GM12864 (cell line): Measurements from ENCODE around the gene CXCL17.
"Not testable (repeated sequence)": the region's sequence is repeated elsewhere in the genome, so short reads cannot be mapped to it uniquely, and the experiment has no call there.

Source experiments
- DNase-seq: peaks from one replicate; pipeline ENCODE4 v3.0.0-alpha.2; 2011; ENCODE audit warnings: low read depth
- H3K4me3 ChIP-seq: 2 replicates; pipeline ENCODE4 v1.5.1; 2011; ENCODE audit warnings: mild to moderate bottlenecking, low read depth, low read length, control low read depth
- TF ChIP-seq, protein P1 (sequence below): IDR thresholded peaks from 2 replicates; pipeline ENCODE4 v1.5.1; 2011; ENCODE audit warnings: low read depth, mild to moderate bottlenecking, moderate library complexity, low read length, control low read depth, inconsistent platforms; ENCODE audit errors: missing control alignments

The CXCL17 gene, protein sequence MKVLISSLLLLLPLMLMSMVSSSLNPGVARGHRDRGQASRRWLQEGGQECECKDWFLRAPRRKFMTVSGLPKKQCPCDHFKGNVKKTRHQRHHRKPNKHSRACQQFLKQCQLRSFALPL

DNA sequence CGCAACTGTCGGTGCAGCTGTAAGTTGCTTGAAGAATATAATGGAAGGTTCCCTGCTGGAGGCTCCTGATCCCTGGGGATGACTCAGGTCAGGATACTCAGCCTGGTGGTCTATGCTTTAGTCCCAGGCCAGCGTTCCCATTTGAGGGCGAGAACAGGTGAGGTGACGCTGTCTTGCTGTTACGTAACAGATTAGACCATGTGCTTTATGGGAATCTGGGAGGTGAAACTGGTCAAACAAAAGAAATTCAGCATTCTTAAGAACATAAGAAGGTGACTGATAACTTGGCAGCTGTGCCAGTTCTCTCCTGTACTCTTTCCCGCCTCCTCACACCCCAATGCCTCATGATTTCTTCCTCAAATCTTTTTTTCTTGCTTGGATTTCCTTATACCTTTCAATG, at the start of gene CXCL17:
CXCL17 (minus strand) TSS at position 114 of the 400 bp plus-strand sequence. CDS start 114 bp downstream, outside the sequence.
- H3K4me3 ChIP-seq: no peak within 1 kb of the TSS
- TF ChIP-seq, protein P1, sequence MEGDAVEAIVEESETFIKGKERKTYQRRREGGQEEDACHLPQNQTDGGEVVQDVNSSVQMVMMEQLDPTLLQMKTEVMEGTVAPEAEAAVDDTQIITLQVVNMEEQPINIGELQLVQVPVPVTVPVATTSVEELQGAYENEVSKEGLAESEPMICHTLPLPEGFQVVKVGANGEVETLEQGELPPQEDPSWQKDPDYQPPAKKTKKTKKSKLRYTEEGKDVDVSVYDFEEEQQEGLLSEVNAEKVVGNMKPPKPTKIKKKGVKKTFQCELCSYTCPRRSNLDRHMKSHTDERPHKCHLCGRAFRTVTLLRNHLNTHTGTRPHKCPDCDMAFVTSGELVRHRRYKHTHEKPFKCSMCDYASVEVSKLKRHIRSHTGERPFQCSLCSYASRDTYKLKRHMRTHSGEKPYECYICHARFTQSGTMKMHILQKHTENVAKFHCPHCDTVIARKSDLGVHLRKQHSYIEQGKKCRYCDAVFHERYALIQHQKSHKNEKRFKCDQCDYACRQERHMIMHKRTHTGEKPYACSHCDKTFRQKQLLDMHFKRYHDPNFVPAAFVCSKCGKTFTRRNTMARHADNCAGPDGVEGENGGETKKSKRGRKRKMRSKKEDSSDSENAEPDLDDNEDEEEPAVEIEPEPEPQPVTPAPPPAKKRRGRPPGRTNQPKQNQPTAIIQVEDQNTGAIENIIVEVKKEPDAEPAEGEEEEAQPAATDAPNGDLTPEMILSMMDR: no peak
- DNase-seq: no peak

DNA sequence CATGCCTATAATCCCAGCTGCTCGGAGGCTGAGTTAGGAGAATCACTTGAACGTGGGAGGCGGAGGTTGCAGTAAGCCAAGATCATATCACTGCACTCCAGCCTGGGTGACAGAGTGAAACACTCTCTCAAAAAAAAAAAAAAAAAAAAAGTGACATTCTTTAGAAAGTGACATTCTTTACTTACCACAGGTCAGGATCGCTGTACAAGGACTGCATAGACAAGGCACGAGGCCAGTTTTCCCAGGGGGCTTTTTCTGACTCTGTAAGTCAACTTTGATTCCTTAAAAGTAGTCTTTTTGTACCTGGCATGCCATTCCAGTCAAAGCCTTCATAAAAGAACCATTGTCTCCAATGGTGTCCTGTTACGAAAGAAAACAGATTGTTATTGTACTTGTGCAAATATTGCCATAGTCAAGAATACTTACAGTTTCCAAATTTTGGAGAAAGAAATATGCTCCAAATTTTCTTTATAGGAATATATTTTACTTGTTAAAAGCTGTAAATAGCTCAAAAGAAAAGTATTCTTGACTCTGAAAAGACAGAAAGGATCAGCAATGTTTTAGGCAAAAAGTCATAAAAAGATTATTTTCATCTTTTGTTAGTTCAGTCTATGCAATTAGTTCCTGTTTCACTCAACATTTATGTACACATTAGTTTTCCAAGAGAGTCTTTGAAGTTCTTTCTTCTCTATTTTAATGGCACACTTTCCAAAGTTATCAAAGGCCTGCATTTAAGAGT, 46.2 kb upstream of the CXCL17 start:
- no peak overlapping the region for H3K4me3 ChIP-seq
- TF ChIP-seq, protein P1: no peak
- DNase-seq: no peak

DNA sequence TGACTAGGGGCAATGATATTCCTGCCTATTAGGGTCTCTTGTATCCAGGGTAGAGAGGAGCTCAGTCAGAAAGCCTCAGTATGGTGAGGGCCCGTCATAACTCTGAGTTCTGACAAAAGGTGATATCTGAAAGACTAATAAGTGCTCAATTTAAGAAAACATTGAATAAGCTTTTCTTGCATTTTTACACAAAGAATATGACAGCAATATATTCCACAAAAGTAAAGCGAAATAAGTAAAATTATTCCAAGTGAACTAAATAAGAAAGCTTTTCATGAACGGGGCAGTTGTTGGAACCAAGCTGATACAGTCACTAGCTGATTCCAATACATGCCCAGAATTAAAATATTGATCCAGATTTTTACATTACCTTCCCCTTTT, 45.0 kb upstream of the CXCL17 start:
- TF ChIP-seq, protein P1: no peak
- DNase-seq: no peak
- no peak overlapping the region for H3K4me3 ChIP-seq

DNA sequence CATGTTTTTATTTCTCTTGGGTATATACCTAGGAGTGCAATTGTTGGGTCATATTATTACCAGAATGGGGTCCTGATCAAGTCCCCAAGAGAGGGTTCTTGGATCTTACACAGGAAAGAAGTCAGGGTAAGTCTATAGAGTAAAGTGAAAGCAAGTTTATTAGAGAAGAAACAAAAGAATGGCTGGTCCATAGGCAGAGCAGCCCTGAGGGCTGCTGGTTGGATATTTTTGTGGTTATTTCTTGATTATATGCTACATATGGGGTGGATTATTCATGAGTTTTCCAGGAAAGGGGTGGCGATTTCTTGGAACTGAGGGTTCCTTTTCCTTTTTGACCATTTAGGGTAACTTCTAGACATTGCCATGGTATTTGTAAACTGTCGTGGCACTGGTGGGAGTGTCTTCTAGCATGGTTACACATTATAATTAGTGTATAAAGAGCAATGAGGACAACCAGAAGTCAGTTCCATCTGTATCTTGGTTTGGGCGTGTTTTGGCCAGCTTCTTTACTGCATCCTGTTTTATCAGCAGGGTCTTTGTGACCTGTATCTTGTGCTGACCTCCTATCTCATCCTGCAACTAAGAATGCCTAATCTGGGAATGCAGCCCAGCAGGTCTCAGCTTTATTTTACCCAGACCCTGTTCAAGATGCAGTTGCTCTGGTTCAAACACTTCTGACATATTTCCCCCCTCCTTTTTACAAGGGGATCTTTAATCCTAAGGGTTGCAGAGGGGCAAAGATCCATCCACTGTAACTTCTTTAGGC, 44.5 kb upstream of the CXCL17 start:
- TF ChIP-seq, protein P1: no peak
- no peak for DNase-seq

DNA sequence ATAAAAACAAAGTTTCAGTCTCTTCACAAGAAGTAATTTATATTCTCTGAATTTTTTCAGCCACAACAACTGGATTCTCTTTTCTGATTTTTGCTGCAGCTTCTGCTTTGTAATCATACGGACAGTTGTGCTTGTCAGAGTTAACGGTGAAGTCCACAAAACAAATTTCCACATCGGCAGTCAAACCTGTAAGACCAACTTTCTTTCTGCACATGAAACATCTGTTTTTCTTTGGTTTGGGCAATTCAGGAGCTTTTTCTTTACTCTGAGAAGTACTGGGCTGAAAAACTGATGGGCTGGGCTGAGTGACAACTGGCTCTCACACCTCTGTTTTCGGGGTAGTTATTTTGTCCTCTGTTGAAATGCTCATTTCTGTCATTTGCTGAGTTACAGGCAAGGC, 42.3 kb upstream of the CXCL17 start:
- DNase-seq, H3K4me3 ChIP-seq: not testable (repeated sequence)

More for the DNA sequence above, 44.5 kb upstream of the CXCL17 start:
- no peak overlapping the region for H3K4me3 ChIP-seq

DNA sequence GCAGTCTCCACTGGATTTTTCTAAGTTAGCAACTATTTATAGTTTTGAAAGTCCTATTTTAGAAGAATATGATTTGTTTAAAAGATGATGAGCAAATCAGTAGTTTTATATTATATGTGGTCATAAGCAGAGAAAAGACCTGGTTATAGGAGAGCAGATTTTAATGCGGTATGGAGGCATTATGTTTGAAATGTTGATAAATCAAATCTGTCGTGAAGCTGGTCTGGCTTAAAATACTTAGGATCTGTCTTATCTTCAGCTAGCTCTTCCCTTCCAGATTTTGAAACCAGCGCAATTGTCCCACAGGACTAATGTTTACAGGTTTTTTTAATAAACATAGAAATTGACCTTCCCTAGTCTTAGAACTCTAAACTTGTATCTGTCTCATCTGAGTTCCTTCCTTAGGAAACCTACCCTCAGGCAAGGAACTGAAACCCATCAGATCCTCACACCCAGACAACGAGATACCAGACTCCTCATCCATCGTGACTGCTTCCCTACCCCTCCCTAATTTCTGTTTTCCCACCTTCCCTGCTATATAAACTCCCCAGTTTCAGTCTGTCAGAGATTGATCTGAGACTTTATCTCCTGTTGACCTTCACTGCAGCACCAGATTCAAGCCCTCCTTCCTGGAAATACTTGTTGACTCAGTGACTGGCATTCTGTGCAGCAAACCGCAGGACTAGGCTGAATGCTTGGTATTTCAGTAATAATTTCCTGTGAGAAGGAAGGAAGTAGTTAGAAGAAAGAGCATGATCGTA, 37.8 kb upstream of the CXCL17 start:
- H3K4me3 ChIP-seq: no peak overlapping the region
- DNase-seq: no peak

More for the DNA sequence above, 37.8 kb upstream of the CXCL17 start:
- TF ChIP-seq, protein P1: no peak
